ENCODE results near the gene ABRACL.

ABRACL gene

DNA sequence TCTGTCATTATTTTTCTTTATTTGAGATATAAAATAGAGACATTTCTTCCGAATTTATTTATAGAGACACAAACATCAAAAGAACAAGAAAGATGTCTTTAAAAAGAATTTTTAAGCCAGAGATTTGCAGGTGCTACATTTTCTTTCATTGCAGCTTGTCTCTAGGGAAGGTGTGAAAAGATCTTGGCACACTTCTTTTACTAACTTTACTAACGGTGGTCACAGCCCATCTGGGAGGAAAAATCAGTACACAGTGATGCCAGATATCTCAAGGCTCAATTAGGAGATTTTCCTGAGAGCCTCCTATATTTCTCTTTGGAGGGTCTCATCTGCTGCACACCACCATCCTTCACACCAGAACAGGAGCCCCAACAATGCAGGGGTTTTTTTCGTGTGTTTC, 29.5 kb downstream of the ABRACL start:
- DNase-seq: no peak

DNA sequence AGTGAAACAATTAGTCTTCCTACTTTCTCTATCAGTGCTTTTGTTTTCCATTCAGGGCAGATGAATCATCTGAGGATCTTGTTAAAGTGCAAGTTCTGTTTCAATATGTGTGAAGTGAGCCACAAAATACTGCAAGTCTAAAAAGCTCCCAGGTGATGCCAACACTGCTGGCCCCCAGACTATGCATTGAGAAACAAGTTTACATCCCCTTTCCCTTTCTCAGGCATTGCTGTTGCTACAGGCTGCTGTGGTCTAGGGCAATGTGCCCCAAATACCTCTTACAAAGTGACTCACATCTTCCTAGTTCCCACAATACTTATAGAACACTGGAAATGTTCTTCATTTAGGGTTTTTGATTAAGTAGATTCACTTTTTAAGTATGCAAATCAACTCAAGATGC, 31.8 kb downstream of the ABRACL start:
- no peak for DNase-seq

- DNase-seq: no peak
These were observed 34.5 kb downstream of the ABRACL start for GRCh38 chr6:139062932-139063646.

- DNase-seq: no peak
These were observed 36.6 kb downstream of the ABRACL start for GRCh38 chr6:139064981-139065665.

DNA sequence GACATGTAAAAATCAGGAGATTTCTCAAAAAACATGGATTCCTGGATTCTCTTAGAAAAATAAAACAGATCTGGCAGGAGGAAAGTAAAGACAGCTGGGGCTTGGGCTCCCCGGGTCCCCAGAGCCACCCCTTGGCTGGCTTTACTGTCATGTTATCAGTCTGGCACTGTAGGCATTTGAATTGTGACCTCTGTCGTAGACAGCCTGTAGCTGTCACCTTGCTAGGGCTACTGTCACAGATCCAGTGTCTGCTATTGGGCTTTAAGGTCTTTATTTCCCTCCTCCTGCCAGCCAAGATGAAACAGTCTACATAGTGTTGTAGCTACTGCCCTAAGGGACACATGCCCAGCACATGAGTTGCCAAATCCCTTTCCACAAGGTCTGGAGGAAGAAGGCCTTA, 37.5 kb downstream of the ABRACL start:
- no peak for DNase-seq

DNA sequence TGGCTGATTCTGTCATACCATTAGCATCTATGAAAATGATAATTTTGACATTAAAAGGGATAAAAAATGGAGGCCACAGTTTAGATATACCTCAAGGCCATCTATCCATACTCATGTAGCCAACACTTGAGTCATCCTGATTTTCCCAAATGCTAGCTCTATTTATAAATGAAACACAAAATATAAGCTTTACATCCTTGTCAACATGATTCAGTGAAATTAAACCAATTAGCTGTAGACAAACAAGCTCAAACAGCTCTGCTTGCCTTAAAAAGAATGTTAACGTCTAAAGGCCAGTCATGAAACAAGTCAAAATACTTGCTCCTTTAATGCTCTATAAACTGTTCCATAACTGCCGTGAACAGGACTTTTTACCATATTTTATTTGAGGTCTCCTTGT, 40.3 kb downstream of the ABRACL start:
- DNase-seq: no peak

- DNase-seq: no peak
These were observed 44.6 kb downstream of the ABRACL start for GRCh38 chr6:139073118-139073517.

- DNase-seq: no peak
These were observed 50.5 kb downstream of the ABRACL start for GRCh38 chr6:139079018-139079417.

- no peak for DNase-seq
These were observed 51.8 kb downstream of the ABRACL start for GRCh38 chr6:139080255-139080920.

DNA sequence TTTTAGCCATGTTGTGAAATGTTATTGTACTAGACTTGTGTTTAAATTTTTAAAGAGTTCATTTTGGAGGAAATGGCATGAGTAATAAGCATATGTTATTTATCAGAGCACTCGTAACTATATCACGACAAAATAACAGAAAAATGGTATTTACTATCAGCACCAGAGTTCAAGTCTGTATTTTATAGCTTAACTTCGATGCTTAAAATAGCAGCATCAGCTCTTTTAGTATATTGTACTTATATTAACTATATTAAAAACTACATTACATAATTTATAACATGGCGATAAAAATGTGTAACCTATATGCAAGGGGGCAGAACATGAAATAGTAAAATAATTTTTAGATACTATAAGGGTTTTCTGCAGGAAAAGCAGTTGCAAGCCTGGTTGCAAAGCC, 52.9 kb downstream of the ABRACL start:
- DNase-seq: no peak

GRCh38 chr6:139082370-139082769, 53.8 kb downstream of the ABRACL start:
- no peak for DNase-seq

GRCh38 chr6:139091826-139092225, 63.3 kb downstream of the ABRACL start:
- DNase-seq: no peak
